ENCODE results near the gene ZNF439.
A peak's percentile ranks its signal among the peaks of the same experiment; 100 is the strongest.
"Not testable (repeated sequence)": the region's sequence is repeated elsewhere in the genome, so short reads cannot be mapped to it uniquely, and the experiment has no call there.

Gene ZNF439

DNA sequence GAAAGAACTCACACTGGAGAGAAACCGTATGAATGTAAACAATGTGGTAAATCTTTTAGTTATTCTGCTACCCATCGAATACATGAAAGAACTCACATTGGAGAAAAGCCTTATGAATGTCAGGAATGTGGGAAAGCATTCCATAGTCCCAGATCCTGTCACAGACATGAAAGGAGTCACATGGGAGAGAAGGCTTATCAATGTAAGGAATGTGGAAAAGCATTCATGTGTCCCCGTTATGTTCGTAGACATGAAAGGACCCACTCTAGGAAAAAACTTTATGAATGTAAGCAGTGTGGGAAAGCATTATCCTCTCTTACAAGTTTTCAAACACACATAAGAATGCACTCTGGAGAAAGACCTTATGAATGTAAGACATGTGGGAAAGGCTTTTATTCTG, 19.2 kb downstream of the ZNF439 start:
- H3K4me3 ChIP-seq (ENCODE audit: low read depth in 1 of 2, low read length in 2 of 2): not testable (repeated sequence)
- Histone ChIP-seq H3K36me3 (ENCODE audit: control insufficient read depth in 1 of 2, insufficient read depth in 2 of 2, low read length in 2 of 2) (peaks cover 14 to 30% of the 10 kb centered on the region in 2 donors), H3K9me3 (ENCODE audit: control insufficient read depth in 1 of 2, low read length in 2 of 2) (peaks cover 46 to 70% of the 10 kb centered on the region in 2 donors)

DNA sequence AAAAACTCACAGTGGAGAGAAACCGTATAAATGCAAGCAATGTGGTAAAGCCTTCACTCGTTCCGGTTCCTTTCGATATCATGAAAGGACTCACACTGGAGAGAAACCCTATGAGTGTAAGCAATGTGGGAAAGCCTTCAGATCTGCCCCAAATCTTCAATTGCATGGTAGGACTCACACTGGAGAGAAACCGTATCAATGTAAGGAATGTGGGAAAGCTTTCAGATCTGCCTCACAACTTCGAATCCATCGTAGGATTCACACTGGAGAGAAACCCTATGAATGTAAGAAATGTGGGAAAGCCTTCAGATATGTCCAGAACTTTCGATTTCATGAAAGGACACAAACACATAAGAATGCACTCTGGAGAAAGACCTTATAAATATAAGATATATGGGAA, 19.7 kb downstream of the ZNF439 start:
- Histone ChIP-seq H3K9me3 (ENCODE audit: control insufficient read depth in 1 of 2, low read length in 2 of 2) (peaks cover 46 to 70% of the 10 kb centered on the region in 2 donors), H3K4me3 (ENCODE audit: low read depth in 1 of 2, low read length in 2 of 2) (no peak overlapping the region), H3K27me3 (ENCODE audit: control insufficient read depth in 1 of 2, insufficient read depth in 2 of 2, low read length in 2 of 2) (no peaks in the 10 kb centered on the region), H3K9ac (ENCODE audit: low read depth in 1 of 2, low read length in 2 of 2) (no peak overlapping the region), H3K36me3 (ENCODE audit: control insufficient read depth in 1 of 2, insufficient read depth in 2 of 2, low read length in 2 of 2) (peaks cover 14 to 30% of the 10 kb centered on the region in 2 donors), H3K4me1 (ENCODE audit: control insufficient read depth in 1 of 2, insufficient read depth in 2 of 2, low read length in 2 of 2) (no peaks in the 10 kb centered on the region), H3K27ac (ENCODE audit: low read depth, low read length) (no peak overlapping the region)

More for the DNA sequence above, 19.2 kb downstream of the ZNF439 start:
- not testable (repeated sequence) for H3K9ac ChIP-seq (ENCODE audit: low read depth in 1 of 2, low read length in 2 of 2); H3K4me1 ChIP-seq (ENCODE audit: control insufficient read depth in 1 of 2, insufficient read depth in 2 of 2, low read length in 2 of 2); H3K27me3 ChIP-seq (ENCODE audit: control insufficient read depth in 1 of 2, insufficient read depth in 2 of 2, low read length in 2 of 2); H3K27ac ChIP-seq (ENCODE audit: low read depth, low read length)

DNA sequence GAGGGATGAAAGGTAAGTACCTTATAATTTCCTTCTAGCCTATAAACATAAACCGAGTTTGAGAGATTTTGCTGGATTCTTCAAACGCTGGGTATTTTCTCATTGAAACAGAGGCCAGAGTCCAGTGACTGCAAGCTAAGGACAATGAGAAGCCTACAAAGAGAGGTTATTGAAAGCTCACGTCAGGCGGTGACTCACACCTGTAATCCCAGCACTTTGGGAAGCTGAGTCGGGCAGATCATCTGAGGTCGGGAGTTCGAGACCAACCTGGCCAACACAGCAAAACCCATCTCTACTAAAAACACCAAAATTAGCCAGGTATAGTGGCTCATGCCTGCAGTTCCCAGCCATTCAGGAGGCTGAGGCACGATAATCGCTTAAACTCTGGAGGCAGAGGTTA, 24.1 kb downstream of the ZNF439 start:
- H3K4me3 ChIP-seq (ENCODE audit: low read depth in 1 of 2, low read length in 2 of 2): no peak overlapping the region
- H3K27me3 ChIP-seq (ENCODE audit: control insufficient read depth in 1 of 2, insufficient read depth in 2 of 2, low read length in 2 of 2): no peaks in the 10 kb centered on the region
- H3K9ac ChIP-seq (ENCODE audit: low read depth in 1 of 2, low read length in 2 of 2): no peak overlapping the region
- no peaks in the 10 kb centered on the region for H3K4me1 ChIP-seq (ENCODE audit: control insufficient read depth in 1 of 2, insufficient read depth in 2 of 2, low read length in 2 of 2)
- peaks cover 6 to 12% of the 10 kb centered on the region in 2 donors for H3K36me3 ChIP-seq (ENCODE audit: control insufficient read depth in 1 of 2, insufficient read depth in 2 of 2, low read length in 2 of 2)
- H3K27ac ChIP-seq (ENCODE audit: low read depth, low read length): no peak overlapping the region
- peaks cover 30 to 44% of the 10 kb centered on the region in 2 donors for H3K9me3 ChIP-seq (ENCODE audit: control insufficient read depth in 1 of 2, low read length in 2 of 2)

- Histone ChIP-seq H3K27me3 (ENCODE audit: control insufficient read depth in 1 of 2, insufficient read depth in 2 of 2, low read length in 2 of 2) (no peaks in the 10 kb centered on the region), H3K4me3 (ENCODE audit: low read depth in 1 of 2, low read length in 2 of 2) (no peak overlapping the region), H3K9ac (ENCODE audit: low read depth in 1 of 2, low read length in 2 of 2) (no peak overlapping the region), H3K4me1 (ENCODE audit: control insufficient read depth in 1 of 2, insufficient read depth in 2 of 2, low read length in 2 of 2) (no peaks in the 10 kb centered on the region), H3K9me3 (ENCODE audit: control insufficient read depth in 1 of 2, low read length in 2 of 2) (peaks cover 19 to 33% of the 10 kb centered on the region in 2 donors), H3K36me3 (ENCODE audit: control insufficient read depth in 1 of 2, insufficient read depth in 2 of 2, low read length in 2 of 2) (peaks cover 0 to 4% of the 10 kb centered on the region in 2 donors), H3K27ac (ENCODE audit: low read depth, low read length) (no peak overlapping the region)
Observed at GRCh38 chr19:11873762-11874161, 25.2 kb downstream of the ZNF439 start.

DNA sequence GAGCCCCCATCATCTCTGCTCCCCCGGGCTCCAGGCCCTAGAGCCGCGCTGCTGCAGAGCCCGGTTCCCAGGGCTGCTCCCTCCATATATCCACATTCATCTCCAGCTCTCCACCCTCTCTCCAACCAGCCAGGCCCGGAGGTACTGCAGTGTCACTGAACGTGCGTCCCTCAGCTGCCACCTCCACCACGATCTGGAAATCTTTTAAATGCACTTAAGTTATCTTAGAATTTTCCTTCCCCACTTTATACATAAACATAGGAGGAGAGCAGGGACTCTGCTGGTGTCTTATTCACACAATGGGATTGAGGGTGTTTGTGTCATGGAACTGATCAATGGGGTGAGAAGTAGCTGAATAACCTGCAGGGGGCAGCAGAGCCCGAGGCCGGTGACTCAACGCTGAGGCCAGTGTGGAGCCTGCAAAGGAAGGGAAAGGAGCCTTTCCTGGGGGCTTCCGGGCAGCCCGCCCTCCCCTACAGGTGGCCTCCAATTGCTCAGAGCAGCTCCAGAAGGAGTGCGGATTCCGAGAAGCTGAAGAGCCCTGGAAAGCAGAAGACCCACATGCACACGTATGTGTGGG, 31.3 kb downstream of the ZNF439 start:
- H3K9me3 ChIP-seq (ENCODE audit: control insufficient read depth in 1 of 2, low read length in 2 of 2); H3K27ac ChIP-seq (ENCODE audit: low read depth, low read length); H3K27me3 ChIP-seq (ENCODE audit: control insufficient read depth in 1 of 2, insufficient read depth in 2 of 2, low read length in 2 of 2); H3K4me1 ChIP-seq (ENCODE audit: control insufficient read depth in 1 of 2, insufficient read depth in 2 of 2, low read length in 2 of 2); H3K36me3 ChIP-seq (ENCODE audit: control insufficient read depth in 1 of 2, insufficient read depth in 2 of 2, low read length in 2 of 2); H3K9ac ChIP-seq (ENCODE audit: low read depth in 1 of 2, low read length in 2 of 2); H3K4me3 ChIP-seq (ENCODE audit: low read depth in 1 of 2, low read length in 2 of 2): not testable (repeated sequence)

DNA sequence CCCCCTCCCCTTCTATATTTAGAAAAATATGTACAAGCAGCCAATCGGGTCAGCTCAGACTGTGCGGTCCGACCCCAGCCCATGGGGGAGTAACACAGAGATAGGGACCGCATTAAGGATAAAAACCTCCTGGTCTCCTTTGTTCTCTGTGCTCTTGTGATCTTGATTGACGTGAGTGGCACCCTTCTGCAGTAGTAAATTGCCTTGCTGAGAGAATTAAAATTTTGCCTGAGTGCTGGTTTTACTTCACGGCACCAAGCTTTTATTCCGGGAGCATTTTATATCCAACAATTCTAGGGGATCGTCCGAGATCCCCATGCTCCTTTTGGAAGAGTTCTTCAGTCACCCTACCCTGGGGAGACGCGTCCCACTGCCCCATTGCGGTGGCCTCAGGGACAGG, 32.1 kb downstream of the ZNF439 start:
- H3K27me3 ChIP-seq (ENCODE audit: control insufficient read depth in 1 of 2, insufficient read depth in 2 of 2, low read length in 2 of 2): no peaks in the 10 kb centered on the region
- H3K9me3 ChIP-seq (ENCODE audit: control insufficient read depth in 1 of 2, low read length in 2 of 2): peaks cover 0 to 6% of the 10 kb centered on the region in 2 donors
- H3K27ac ChIP-seq (ENCODE audit: low read depth, low read length): no peak overlapping the region
- no peaks in the 10 kb centered on the region for H3K4me1 ChIP-seq (ENCODE audit: control insufficient read depth in 1 of 2, insufficient read depth in 2 of 2, low read length in 2 of 2)
- H3K36me3 ChIP-seq (ENCODE audit: control insufficient read depth in 1 of 2, insufficient read depth in 2 of 2, low read length in 2 of 2): no peaks in the 10 kb centered on the region
- H3K4me3 ChIP-seq (ENCODE audit: low read depth in 1 of 2, low read length in 2 of 2): no peak overlapping the region
- H3K9ac ChIP-seq (ENCODE audit: low read depth in 1 of 2, low read length in 2 of 2): no peak overlapping the region

- no peaks in the 10 kb centered on the region for H3K27me3 ChIP-seq (ENCODE audit: control insufficient read depth in 1 of 2, insufficient read depth in 2 of 2, low read length in 2 of 2)
- peaks cover 0 to 6% of the 10 kb centered on the region in 2 donors for H3K9me3 ChIP-seq (ENCODE audit: control insufficient read depth in 1 of 2, low read length in 2 of 2)
- H3K36me3 ChIP-seq (ENCODE audit: control insufficient read depth in 1 of 2, insufficient read depth in 2 of 2, low read length in 2 of 2): no peaks in the 10 kb centered on the region
- H3K9ac ChIP-seq (ENCODE audit: low read depth in 1 of 2, low read length in 2 of 2): no peak overlapping the region
- H3K27ac ChIP-seq (ENCODE audit: low read depth, low read length): no peak overlapping the region
- no peak overlapping the region for H3K4me3 ChIP-seq (ENCODE audit: low read depth in 1 of 2, low read length in 2 of 2)
- H3K4me1 ChIP-seq (ENCODE audit: control insufficient read depth in 1 of 2, insufficient read depth in 2 of 2, low read length in 2 of 2): no peaks in the 10 kb centered on the region
Observed at GRCh38 chr19:11881151-11881800, 32.8 kb downstream of the ZNF439 start.

- H3K4me1 ChIP-seq (ENCODE audit: control insufficient read depth in 1 of 2, insufficient read depth in 2 of 2, low read length in 2 of 2): peaks cover 0 to 3% of the 10 kb centered on the region in 2 donors
- H3K27ac ChIP-seq (ENCODE audit: low read depth, low read length): no peak overlapping the region
- no peak overlapping the region for H3K9ac ChIP-seq (ENCODE audit: low read depth in 1 of 2, low read length in 2 of 2)
- no peaks in the 10 kb centered on the region for H3K36me3 ChIP-seq (ENCODE audit: control insufficient read depth in 1 of 2, insufficient read depth in 2 of 2, low read length in 2 of 2)
- no peaks in the 10 kb centered on the region for H3K27me3 ChIP-seq (ENCODE audit: control insufficient read depth in 1 of 2, insufficient read depth in 2 of 2, low read length in 2 of 2)
- H3K9me3 ChIP-seq (ENCODE audit: control insufficient read depth in 1 of 2, low read length in 2 of 2): peaks cover 0 to 6% of the 10 kb centered on the region in 2 donors
- H3K4me3 ChIP-seq (ENCODE audit: low read depth in 1 of 2, low read length in 2 of 2): no peak overlapping the region
Observed at GRCh38 chr19:11882606-11883005, 34.1 kb downstream of the ZNF439 start.

DNA sequence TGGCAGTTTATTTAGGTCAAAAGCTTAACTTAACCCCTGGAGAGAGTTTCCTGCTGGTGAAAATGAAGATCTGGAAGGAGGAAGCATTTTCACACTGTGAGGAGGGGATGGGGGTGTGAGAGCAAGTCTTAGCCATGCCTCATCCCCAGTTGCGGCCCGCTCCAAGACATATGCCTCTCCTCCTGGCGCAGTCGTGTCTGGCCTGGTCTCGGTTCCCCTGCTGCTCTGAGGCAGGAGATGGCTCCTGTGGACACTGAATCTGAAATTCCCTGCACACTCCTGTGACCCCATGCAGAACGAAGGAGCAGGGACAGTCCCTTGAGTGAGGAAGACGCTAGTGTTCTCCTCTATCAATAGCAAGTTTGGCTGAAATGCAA, 38.7 kb downstream of the ZNF439 start:
- no peaks in the 10 kb centered on the region for H3K36me3 ChIP-seq (ENCODE audit: control insufficient read depth in 1 of 2, insufficient read depth in 2 of 2, low read length in 2 of 2)
- no peak overlapping the region for H3K27ac ChIP-seq (ENCODE audit: low read depth, low read length)
- H3K4me1 ChIP-seq (ENCODE audit: control insufficient read depth in 1 of 2, insufficient read depth in 2 of 2, low read length in 2 of 2): peaks cover 0 to 6% of the 10 kb centered on the region in 2 donors
- H3K9ac ChIP-seq (ENCODE audit: low read depth in 1 of 2, low read length in 2 of 2): peak overlapping the region in 1 of 2 donors; percentile 76
- H3K27me3 ChIP-seq (ENCODE audit: control insufficient read depth in 1 of 2, insufficient read depth in 2 of 2, low read length in 2 of 2): no peaks in the 10 kb centered on the region
- peak overlapping the region; percentile 71 to 89 for H3K4me3 ChIP-seq (ENCODE audit: low read depth in 1 of 2, low read length in 2 of 2)
- H3K9me3 ChIP-seq (ENCODE audit: control insufficient read depth in 1 of 2, low read length in 2 of 2): no peaks in the 10 kb centered on the region

DNA sequence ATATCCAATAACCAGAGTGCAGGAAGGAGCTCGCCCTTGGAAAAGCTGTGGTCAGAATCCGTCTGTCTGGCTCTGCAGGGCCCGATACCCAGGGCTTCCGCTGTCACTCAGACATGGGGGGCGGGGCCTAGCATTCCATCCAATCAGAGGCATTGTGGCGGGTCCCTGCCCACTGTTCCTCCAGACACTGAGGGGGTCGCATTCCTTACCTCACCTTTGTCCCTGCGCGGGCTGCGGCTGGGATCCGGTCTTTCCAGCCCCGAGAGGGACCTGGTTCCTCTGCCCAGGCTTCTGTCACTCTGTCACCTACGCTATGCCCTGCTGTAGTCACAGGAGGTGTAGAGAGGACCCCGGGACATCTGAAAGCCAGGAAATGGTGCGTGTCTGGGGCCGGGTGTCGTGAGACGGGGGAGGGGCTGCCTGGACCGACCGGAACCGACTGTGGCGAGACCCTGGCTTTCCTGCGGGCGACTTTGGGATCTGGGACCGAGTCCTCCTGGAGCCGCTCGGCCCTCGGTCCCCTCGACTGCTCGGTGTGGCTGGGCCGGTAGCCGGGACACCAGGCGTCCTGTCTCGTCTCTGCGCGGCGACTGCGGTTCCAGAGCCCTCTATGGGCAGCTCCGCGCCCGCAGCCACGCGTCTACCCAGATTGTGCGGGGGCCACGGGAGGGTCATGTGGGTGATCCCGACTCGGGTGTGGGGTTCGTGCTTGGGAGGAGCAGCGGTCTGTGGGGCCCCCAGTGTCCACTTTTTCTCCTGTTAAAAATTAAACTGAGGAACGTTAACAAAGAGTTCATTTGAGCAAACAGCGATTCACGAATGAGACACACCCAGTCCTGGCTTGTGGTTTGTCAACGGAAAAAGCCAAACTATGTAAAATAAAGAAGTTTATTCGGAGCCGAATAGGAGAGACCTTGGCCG, 39.3 kb downstream of the ZNF439 start, which contains the start of gene ZNF69:
Gene ZNF69 (plus strand): TSS at position 172 of the 921 bp plus-strand sequence. CDS start 142 bp downstream, at position 314.
- no peaks in the 10 kb centered on the region for H3K27me3 ChIP-seq (ENCODE audit: control insufficient read depth in 1 of 2, insufficient read depth in 2 of 2, low read length in 2 of 2)
- H3K27ac ChIP-seq (ENCODE audit: low read depth, low read length): peak within 1 kb of the TSS; percentile 80
- peak within 1 kb of the TSS; percentile 67 to 76 for H3K9ac ChIP-seq (ENCODE audit: low read depth in 1 of 2, low read length in 2 of 2)
- peaks cover 0 to 6% of the 10 kb centered on the region in 2 donors for H3K4me1 ChIP-seq (ENCODE audit: control insufficient read depth in 1 of 2, insufficient read depth in 2 of 2, low read length in 2 of 2)
- no peaks in the 10 kb centered on the region for H3K36me3 ChIP-seq (ENCODE audit: control insufficient read depth in 1 of 2, insufficient read depth in 2 of 2, low read length in 2 of 2)
- H3K4me3 ChIP-seq (ENCODE audit: low read depth in 1 of 2, low read length in 2 of 2): peak within 1 kb of the TSS; percentile 71 to 89
- H3K9me3 ChIP-seq (ENCODE audit: control insufficient read depth in 1 of 2, low read length in 2 of 2): no peaks in the 10 kb centered on the region
